GM10248 (cell line): ENCODE results near the gene ABCC8.

Experiments used
- CTCF ChIA-PET: fragments of 300-600 bp; sonication (Branson Sonifier 250); formaldehyde crosslinking; extraction: SDS; loops from one replicate; lab custom pipeline; 2021; ENCODE audit warnings: antibody characterized with exemption; lab: Yijun Ruan, JAX
- POLR2A ChIA-PET: fragments of 350-650 bp; sonication (Branson Sonifier 250); formaldehyde crosslinking; extraction: SDS; loops from one replicate; lab custom pipeline; 2020; ENCODE audit warnings: antibody characterized with exemption; lab: Yijun Ruan, JAX
- DNase-seq: peaks from one replicate; pipeline ENCODE4 v3.0.0; 2012; ENCODE audit errors: extremely low spot score
- CTCF ChIP-seq: IDR thresholded peaks from 2 replicates; pipeline ENCODE4 v1.5.1; 2012; ENCODE audit warnings: mild to moderate bottlenecking, low read depth; ENCODE audit errors: extremely low read depth, missing control alignments, control extremely low read depth

Gene ABCC8

GRCh38 chr11:17376493-17376892 is 100.2 kb downstream of the ABCC8 start:
- DNase-seq = no peak
- ChIA-PET POLR2A (no interaction called here), CTCF (no interaction called here)
- TF ChIP-seq CTCF = no peak

GRCh38 chr11:17375547-17375946 is 101.1 kb downstream of the ABCC8 start:
- no peak for TF ChIP-seq CTCF
- CTCF ChIA-PET = interaction anchor here (1.2 to 1.6 kb wide), 2 partner anchors 8 to 129 kb away, joined by 4 to 9 read pairs; no protein-coding TSS in a partner anchor

GRCh38 chr11:17371614-17372013 is 105.0 kb downstream of the ABCC8 start:
- TF ChIP-seq CTCF = no peak
- ChIA-PET CTCF (interaction anchor here (1.6 to 2.0 kb wide), 2 partner anchors 8 to 12 kb away, joined by 5 to 14 read pairs; no protein-coding TSS in a partner anchor), POLR2A (no interaction called here)
- no peak for DNase-seq

More at GRCh38 chr11:17375547-17375946, 101.1 kb downstream of the ABCC8 start:
- POLR2A ChIA-PET = no interaction called here
- DNase-seq = no peak

- ChIA-PET POLR2A (no interaction called here), CTCF (interaction anchor here (2.0 kb wide), 1 partner anchor 14 kb away, joined by 14 read pairs; no protein-coding TSS in a partner anchor)
- DNase-seq = no peak
- TF ChIP-seq CTCF = no peak
Observed at GRCh38 chr11:17369684-17370243, 106.9 kb downstream of the ABCC8 start.

GRCh38 chr11:17369094-17369493 is 107.6 kb downstream of the ABCC8 start:
- POLR2A ChIA-PET = no interaction called here
- CTCF ChIA-PET = no interaction called here
- TF ChIP-seq CTCF = no peak
- no peak for DNase-seq

- POLR2A ChIA-PET = no interaction called here
- CTCF ChIA-PET = interaction anchor here (4.0 kb wide), 1 partner anchor 16 kb away, joined by 23 read pairs; no protein-coding TSS in a partner anchor
- no peak for TF ChIP-seq CTCF
- no peak for DNase-seq
Observed at GRCh38 chr11:17368551-17368950, 108.1 kb downstream of the ABCC8 start.
